HepG2 (cell line): Measurements from ENCODE around the gene MYCBPAP.

Experiments used
- GABPA ChIP-seq, 2 experiments: IDR thresholded peaks; 2 replicates each; pipeline ENCODE4 v1.6.1; 2011 to 2016; ENCODE audit warnings: low read depth in 2 of 2, low read length in 1 of 2, missing biosample characterization in 1 of 2, missing genetic modification characterization in 1 of 2
- MXI1 ChIP-seq: IDR thresholded peaks from 3 replicates; pipeline ENCODE4 v1.6.1; 2012; ENCODE audit warnings: low read depth, low read length, inconsistent platforms, borderline replicate concordance
- ZBTB38 ChIP-seq: sonication (generic); formaldehyde crosslinking; IDR thresholded peaks from 2 replicates; pipeline ENCODE4 v1.5.1; 2020; ENCODE audit warnings: mild to moderate bottlenecking, missing genetic modification reagents
- ZBTB7B ChIP-seq: sonication (generic); formaldehyde crosslinking; IDR thresholded peaks from 2 replicates; pipeline ENCODE4 v1.4.0; 2020; ENCODE audit warnings: missing genetic modification reagents
- ZNF780A ChIP-seq: sonication (generic); formaldehyde crosslinking; IDR thresholded peaks from 2 replicates; pipeline ENCODE4 v1.8.0; 2022; ENCODE audit warnings: mild to moderate bottlenecking, missing genetic modification reagents, moderate library complexity
- TF ChIP-seq, protein P1 (sequence below): IDR thresholded peaks from 2 replicates; pipeline ENCODE4 v1.6.1; 2016

GRCh38 chr17:50518384-50519023, 10.3 kb downstream of the MYCBPAP start:
- TF ChIP-seq MXI1 = no peak
- TF ChIP-seq GABPA (IDR thresholded peaks at IDR 0.05; ENCODE audit: low read depth, low read length) = no peak
- no peak for TF ChIP-seq GABPA (CRISPR knock-in tag; IDR thresholded peaks at IDR 0.05; ENCODE audit: low read depth)
- TF ChIP-seq ZBTB38 (CRISPR knock-in tag) = no peak
- TF ChIP-seq, protein P1, sequence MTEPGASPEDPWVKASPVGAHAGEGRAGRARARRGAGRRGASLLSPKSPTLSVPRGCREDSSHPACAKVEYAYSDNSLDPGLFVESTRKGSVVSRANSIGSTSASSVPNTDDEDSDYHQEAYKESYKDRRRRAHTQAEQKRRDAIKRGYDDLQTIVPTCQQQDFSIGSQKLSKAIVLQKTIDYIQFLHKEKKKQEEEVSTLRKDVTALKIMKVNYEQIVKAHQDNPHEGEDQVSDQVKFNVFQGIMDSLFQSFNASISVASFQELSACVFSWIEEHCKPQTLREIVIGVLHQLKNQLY (CRISPR knock-in tag) = no peak
- TF ChIP-seq ZNF780A = no peak
- TF ChIP-seq ZBTB7B = no peak
